ELR (cell line): ENCODE results near the gene RABL2A.
"Not testable (repeated sequence)": the region's sequence is repeated elsewhere in the genome, so short reads cannot be mapped to it uniquely, and the experiment has no call there.

Experiments
- DNase-seq: peaks from one replicate; pipeline ENCODE4 v3.0.0-alpha.2; 2015; ENCODE audit warnings: low read depth

Gene RABL2A

DNA sequence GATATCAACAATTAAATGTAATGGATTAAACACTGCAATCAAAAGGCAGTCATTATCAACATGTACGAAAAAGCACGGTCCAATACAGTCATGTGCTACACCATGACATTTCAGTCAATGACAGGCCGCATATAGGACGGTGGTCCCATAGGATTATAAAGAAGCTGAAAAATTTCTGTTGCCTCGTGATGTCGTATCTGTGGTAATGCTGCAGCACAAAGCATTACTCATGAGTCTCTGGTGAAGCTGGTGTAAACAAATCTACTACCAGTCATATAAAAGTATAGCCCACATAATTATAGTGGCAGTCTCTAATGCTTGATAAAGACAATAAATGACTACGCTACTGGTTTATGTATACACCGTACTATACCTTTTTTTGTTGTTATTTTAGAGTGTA is 58.4 kb downstream of the RABL2A start:
- peak; percentile 63 for DNase-seq

DNA sequence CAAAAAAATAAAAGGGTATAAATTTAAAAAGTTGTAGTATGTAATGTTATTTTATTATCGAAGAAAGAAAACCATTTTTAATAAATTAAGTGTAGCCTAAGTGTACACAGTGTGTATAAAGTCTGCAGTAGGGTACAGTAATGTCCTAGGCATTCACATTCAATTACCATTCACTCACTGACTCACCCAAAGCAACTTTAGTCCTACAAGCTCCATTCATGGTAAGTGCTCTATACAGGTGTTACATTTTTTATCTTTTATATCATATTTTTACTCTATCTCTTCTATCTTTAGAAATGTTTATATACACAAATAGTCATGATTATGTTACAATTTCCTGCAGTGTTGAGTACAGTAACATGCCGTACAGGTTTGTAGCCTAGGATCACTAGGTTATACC is 59.5 kb downstream of the RABL2A start:
- DNase-seq = peak; percentile 62

DNA sequence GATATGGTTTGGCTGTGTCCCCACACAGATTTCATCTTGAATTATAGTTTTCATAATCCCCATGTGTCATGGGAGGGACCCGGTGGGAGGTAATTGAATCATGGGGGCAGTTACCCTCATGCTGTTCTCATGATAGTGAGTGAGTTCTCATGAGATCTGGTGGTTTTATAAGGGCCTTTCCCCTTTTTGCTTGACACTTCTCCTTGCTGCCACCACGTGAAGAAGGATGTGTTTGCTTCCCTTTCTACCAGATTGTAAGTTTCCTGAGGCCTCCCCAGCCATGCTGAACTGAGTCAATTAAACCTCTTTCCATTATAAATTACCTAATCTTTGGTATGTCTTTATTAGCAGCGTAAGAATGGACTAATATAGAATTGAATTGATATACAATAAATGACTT is 63.8 kb downstream of the RABL2A start:
- DNase-seq = not testable (repeated sequence)
